ENCODE results near the gene EEF1A2.

GRCh38 chr20:63448031-63448430 lies 50.9 kb downstream of the EEF1A2 start:
- no peak for TF ChIP-seq CTCF (IDR thresholded peaks at IDR 0.05; ENCODE audit: low read depth, low read length)
- no peak for TF ChIP-seq EZH2phosphoT487 (IDR thresholded peaks at IDR 0.05; ENCODE audit: low read depth)
